LNCaP clone FGC (cell line): Measurements from ENCODE around the gene EVI5.

Experiments used
- DNase-seq: peaks from one replicate; pipeline ENCODE4 v3.0.0-alpha.2; 2011; ENCODE audit warnings: low read depth
- H3K4me3 ChIP-seq: 2 replicates; pipeline ENCODE4 v1.5.1; 2011; ENCODE audit warnings: mild to moderate bottlenecking, low read depth, low read length, control low read depth
- TF ChIP-seq, protein P1 (sequence below): IDR thresholded peaks from 2 replicates; pipeline ENCODE4 v1.5.1; 2012; ENCODE audit warnings: mild to moderate bottlenecking; ENCODE audit not compliant: control insufficient read depth, insufficient read depth; ENCODE audit errors: extremely low read depth

EVI5 gene

GRCh38 chr1:92563457-92564216 lies 221.3 kb downstream of the EVI5 start:
- DNase-seq, result no peak

DNA sequence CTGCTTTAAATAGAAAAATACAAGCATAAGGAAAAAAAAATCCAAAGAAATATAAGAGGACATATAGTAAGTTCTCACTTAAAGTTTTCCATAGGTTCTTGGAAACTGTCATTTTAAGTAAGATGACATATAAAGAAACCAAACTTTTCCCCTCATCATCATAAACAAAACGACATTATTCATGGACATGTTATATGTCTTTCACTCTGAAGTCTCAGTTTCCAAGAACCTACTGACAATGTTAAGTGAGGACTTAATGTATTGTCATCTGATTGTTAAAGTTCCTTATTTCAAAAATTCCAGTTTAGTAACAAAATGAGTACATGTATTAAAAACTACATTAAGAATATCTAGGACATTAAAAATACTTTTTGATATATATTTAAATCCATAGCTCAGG lies 228.6 kb downstream of the EVI5 start:
- TF ChIP-seq, protein P1, sequence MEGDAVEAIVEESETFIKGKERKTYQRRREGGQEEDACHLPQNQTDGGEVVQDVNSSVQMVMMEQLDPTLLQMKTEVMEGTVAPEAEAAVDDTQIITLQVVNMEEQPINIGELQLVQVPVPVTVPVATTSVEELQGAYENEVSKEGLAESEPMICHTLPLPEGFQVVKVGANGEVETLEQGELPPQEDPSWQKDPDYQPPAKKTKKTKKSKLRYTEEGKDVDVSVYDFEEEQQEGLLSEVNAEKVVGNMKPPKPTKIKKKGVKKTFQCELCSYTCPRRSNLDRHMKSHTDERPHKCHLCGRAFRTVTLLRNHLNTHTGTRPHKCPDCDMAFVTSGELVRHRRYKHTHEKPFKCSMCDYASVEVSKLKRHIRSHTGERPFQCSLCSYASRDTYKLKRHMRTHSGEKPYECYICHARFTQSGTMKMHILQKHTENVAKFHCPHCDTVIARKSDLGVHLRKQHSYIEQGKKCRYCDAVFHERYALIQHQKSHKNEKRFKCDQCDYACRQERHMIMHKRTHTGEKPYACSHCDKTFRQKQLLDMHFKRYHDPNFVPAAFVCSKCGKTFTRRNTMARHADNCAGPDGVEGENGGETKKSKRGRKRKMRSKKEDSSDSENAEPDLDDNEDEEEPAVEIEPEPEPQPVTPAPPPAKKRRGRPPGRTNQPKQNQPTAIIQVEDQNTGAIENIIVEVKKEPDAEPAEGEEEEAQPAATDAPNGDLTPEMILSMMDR, result no peak
- no peak for DNase-seq

More at GRCh38 chr1:92563457-92564216, 221.3 kb downstream of the EVI5 start:
- no peak overlapping the region for H3K4me3 ChIP-seq
- TF ChIP-seq, protein P1, result no peak

DNA sequence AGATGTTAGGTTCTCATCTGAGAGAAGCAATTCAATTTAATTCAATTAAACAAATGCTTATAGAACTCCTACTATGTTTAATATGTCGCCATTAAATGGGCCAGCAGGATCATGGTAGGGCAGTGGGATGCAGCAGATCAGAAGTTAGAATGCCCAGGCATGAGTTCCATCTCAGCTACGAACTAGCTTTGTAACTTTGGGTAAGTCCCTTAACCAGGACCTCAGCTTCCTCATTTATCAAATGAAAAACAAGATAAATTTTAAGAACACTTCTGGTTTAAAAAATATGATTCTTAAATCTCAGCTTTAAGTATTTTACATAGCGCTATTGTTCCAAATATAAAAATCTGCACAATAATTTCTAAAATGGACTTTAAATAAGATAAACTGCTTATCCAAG lies 230.7 kb downstream of the EVI5 start:
- DNase-seq, result no peak
- TF ChIP-seq, protein P1, result no peak

More for the DNA sequence above, 228.6 kb downstream of the EVI5 start:
- no peak overlapping the region for H3K4me3 ChIP-seq

DNA sequence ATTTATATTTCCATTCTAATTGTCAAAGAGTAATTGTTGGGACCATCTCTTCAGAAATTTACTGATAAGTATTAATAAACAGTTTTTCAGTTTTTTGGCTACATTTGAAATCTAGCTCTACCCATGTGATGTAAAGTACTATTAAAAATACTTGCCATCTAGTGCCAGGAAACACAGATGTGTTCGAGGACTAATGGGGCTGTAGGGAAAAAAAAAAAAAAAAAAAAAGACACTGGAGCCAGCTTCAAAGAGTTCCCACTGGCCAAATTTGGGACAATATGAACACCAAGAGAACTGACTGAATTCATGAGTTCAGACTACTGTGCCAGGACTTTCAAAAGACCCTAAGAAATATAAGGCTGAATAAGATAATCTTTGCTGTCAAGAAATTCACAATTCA lies 233.0 kb downstream of the EVI5 start:
- TF ChIP-seq, protein P1, result no peak
- H3K4me3 ChIP-seq, result no peak overlapping the region
- no peak for DNase-seq

More for the DNA sequence above, 230.7 kb downstream of the EVI5 start:
- H3K4me3 ChIP-seq, result no peak overlapping the region

DNA sequence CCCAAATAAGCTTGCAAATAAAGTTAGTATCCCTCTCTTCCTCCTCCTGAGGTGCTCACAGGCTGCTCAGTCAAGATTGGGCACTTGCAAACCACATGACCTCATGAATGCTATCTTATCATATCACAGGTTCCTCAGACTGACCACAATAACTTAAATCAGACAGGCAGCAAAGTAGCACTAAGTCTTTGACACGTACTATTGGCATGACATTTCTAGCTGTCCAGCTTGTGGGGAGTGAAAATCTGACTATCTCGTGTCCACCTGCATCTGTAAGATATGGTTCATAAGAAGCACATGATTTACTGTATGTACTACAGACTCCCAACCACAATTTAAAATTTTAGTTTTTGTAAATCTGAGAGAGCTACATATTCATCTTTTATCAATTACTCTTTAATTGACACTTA lies 240.1 kb downstream of the EVI5 start:
- no peak for DNase-seq
- TF ChIP-seq, protein P1, result no peak
- no peak overlapping the region for H3K4me3 ChIP-seq

DNA sequence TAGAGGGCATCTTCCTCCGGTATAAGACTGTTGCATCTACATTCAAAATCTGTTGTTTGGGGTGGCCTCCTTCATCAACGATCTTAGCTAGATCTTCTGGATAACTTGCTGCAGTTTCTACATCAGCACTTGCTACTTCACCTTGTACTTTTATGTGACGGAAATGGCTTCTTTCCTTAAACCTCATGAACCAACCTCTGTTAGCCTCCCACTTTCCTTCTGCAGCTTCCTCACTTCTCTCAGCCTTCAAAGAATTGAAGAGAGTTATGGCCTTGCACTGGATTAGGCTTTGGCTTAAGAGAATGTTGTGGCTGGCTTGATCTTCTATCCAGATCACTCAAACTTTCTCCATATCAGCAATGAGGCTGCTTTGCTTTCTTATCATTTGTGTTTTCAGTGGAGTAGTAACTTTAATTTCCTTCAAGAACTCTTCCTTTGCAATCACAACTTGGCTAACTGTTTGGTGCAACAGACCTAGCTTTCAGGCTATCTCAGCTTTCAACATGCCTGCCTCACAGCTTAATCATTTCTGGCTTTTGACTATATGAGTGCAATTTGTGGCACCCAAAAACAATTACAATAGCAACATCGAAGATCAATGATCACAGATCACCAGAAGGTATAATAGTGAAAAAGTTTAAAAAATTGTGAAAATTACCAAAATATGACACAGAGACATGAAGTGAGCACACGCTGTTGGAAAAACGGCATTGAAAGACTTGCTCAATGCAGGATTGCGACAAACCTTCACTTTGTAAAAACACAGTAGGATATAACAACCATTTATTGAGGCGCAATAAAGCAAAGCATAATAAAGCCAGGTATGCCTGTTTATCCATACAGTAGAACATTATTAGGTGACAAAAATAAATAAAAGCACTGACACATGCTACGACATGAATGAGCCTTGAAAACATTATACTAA lies 241.5 kb downstream of the EVI5 start:
- TF ChIP-seq, protein P1, result no peak
- no peak overlapping the region for H3K4me3 ChIP-seq
- no peak for DNase-seq
